HG03342 (cell line): ENCODE measurements around the gene DCTN1.

Source experiments
- ATAC-seq: cut with Tn5 transposase; IDR thresholded peaks from one replicate; pipeline ENCODE4 v1.9.1; 2021; ENCODE audit warnings: mild to moderate bottlenecking, moderate library complexity; ENCODE audit not compliant: unreplicated experiment

DCTN1 gene

DNA sequence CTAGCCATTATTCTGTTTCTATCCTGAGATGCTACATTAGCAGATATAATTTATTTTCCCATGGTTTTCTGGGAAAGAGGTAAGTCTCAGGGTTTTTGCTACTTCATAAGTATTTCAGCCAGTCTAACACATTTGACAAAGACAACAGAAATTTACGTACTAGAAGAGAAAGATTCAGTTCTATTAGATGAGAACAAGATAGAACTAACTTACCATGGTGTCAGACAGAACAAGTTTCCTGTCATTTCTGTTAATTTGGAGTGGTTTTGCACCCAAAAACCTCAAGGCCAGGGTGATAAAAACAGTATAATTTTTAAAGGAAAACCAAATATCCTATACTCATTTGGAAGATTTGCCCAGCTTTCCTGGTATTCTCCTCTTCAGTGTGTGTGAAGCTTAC lies 52.5 kb downstream of the DCTN1 start:
- no peak for ATAC-seq

DNA sequence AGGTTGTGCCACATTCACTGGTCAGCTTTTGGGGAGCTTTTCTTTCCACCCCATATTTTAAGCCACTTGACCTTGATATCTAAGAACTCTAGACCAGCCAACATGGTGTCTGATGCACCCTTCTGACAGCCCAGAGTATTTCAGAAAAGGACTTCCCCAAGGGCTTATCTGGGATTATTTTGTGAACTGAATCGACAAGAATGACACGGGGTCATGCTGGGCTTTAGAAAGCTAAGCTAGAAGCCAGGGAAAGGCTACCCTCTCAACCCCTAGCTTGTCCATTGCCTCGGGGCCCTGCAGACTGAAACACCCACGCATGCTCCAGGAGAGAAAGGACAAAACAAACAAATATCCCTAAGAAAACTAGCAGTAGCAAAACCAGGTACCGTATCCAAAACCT lies 52.9 kb downstream of the DCTN1 start:
- ATAC-seq: no peak

DNA sequence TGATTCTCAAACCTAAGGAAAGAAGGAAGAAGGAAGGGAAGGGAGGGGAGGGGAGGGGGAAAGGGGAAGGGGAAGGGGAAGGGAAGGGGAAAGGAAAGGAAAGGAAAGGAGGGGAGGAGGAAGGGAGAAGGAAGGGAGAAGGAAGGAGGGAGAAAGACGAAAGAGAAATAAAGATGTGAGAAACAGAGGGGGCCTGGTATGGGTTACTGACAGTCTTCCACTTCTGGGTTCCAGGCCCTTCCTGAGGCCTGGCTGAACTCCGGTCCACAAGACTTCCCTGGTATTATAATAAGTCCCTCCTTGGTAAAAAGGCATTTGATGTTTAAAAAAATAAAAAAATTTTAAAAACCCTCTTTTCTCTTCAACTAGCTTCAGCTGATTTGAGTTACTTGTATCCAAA lies 54.3 kb downstream of the DCTN1 start:
- ATAC-seq: no peak

DNA sequence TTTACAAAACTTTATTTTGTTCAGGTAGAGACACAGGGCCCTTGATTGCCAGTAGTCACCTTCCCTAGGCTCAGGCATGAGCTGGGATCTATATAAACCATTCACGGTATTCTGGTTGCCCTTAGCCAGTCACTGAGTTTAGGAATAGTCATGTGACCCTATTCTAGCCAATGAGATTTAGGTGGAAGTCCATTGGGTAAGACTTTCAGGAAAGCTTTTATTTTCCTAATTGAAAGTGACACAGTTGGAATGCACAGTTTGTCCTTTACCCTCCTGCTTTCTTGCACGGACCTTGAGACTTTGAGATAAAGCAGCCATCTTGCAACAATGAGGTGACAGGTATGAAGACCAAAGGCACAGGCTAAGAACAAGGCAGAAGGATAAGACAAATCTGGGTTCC lies 58.4 kb downstream of the DCTN1 start:
- ATAC-seq: no peak

DNA sequence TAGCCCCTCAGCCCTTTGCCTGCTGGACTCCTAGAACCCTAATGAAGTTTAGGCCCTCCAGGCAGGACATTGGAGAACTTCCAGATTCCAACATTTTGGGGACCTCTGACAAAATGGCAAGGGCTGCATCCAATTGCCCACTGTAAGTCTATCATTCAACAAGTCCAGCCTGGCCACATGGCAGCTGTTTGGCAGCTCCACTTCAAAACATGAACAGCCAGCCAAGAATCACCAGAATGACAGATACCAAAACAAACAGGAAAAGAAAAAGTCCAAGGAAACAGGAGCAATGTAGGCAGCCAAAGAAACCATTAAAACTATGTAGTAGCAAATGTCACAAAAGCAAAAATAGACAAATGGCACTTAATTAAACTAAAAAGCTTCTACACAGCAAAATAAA lies 62.4 kb downstream of the DCTN1 start:
- ATAC-seq: no peak

DNA sequence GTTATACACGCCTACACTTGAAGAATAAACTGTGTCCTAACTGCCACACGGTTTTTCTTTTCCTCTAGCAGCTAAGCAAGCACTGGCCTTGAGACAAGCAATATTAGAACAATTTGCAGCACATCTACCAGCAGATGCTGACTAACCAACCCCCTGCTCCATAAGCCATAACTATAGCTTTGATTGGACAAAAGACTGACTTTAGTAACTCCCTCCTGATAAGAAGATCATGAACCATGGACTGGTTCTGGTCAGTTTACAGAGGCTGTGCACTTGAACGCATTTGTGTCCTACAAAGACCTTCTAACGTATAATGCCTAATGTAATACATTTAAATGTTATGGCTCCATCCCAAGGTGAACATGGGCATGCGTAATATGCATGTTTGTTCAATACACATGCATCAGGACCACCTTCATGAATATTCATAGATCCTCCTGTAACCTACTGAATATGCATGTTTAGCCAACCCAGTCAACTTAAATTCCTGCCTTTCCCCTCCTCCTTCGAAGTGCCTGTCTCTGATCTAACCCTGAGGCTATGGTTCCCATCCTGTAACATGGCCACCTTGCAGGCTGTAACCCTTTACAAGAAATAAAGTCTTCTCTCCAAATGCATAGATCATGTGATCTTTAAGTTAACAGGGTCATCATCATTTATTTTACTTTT lies 63.4 kb downstream of the DCTN1 start:
- no peak for ATAC-seq

DNA sequence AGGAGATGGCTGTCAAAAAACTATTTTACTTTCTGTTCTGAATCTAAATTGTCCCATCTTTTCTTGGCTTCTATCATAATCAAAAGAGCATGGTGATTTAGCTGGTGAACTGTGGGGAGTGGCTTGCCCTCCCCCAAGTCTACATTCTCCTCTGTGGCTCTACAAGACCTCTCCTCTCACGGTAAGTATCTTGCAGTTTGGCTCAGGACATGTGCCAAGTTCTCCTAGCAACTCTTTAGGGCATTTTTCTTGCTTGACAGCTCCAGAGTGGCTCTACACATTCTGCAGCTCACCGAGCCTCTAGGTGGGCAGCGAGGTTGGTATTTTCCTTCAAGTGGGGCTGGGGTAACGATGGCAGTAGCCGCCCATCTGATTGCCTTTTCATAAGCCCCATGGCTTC lies 66.0 kb downstream of the DCTN1 start:
- ATAC-seq: no peak

DNA sequence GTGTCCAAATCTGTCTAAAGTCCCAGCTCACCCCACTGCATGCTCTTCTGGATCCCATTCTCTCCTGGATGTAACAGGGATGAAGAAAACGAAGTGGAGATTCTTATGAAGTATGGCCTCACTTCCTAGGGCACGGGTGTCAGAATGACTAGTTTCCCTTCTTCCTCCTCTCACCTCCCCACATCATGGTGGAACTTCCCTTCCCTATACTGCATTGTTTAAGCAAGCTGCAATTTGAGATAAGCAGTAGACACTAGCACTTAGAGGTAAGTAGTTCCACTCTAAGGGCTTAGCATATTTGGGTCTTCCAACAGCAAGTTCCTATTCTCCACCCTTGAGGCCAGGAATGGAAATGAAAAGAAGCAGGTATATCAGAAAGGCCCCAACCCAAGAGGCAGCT lies 66.6 kb downstream of the DCTN1 start:
- no peak for ATAC-seq

DNA sequence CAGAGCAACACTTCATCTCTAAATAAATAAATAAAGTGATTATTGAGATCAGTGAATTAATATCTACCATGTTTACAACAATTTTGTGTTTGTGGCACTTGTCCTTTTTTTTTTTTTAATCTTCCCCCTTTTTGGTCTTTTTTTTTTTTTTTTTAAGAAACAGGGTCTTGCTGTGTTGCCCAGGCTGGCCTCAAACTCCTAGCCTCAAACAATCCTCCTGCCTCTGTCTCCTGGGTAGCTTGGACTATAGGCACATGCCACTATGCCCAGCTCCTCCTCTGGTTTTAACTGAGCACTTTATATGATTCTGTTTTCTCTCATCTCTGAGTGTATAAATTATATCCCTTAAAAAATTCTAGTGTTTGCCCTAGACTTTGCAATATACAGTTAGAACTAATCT lies 67.2 kb downstream of the DCTN1 start:
- no peak for ATAC-seq
